ENCODE results near the gene PPP1R27.

DNA sequence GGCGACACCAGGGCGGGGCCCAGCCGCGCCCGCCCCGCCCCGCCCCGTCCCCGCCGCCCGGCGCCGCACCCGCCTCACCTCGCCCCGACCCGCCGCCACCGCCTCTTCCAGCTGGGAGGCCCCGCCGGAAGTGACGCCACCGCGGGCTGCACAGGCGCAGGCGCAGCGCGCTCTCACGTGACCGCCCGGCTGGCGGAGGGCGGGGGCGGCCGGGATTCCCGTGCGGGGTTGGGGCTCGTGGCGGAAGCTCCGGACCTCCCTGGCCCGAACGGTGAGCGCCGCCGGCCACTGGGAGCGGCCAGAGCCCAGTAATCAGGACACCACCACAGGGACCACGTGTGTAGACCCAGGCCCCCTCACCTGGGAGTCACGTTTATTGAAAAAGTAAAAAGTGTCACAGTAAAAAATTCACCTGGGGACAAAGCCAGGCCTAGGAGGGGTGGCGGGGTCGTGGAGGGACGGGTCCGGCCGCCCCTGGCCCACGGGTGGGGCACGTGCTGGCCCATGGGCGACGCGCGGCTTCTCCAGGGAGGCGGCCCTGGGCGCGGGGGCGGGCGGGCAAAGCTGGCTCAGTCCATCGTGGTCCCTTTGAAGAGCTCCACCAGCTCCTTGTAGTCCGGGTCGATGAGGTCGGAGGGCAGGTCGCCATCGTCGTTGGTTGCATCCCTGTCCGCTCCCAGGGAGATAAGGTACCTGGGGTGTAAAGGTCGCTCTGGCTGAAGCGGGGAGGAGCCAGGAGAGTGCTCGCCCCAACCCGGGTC lies 1.5 kb downstream of the PPP1R27 start, which contains the start of gene MCRIP1:
- TF ChIP-seq, protein P1, sequence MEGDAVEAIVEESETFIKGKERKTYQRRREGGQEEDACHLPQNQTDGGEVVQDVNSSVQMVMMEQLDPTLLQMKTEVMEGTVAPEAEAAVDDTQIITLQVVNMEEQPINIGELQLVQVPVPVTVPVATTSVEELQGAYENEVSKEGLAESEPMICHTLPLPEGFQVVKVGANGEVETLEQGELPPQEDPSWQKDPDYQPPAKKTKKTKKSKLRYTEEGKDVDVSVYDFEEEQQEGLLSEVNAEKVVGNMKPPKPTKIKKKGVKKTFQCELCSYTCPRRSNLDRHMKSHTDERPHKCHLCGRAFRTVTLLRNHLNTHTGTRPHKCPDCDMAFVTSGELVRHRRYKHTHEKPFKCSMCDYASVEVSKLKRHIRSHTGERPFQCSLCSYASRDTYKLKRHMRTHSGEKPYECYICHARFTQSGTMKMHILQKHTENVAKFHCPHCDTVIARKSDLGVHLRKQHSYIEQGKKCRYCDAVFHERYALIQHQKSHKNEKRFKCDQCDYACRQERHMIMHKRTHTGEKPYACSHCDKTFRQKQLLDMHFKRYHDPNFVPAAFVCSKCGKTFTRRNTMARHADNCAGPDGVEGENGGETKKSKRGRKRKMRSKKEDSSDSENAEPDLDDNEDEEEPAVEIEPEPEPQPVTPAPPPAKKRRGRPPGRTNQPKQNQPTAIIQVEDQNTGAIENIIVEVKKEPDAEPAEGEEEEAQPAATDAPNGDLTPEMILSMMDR (IDR thresholded peaks at IDR 0.05): peak in 1 of 6 experiments; percentile 18
- TF ChIP-seq POLR2AphosphoS5 (IDR thresholded peaks at IDR 0.05): peak; percentile 95
- peak in 1 of 4 donors; percentile 66 for TF ChIP-seq EP300 (IDR thresholded peaks at IDR 0.05)
